LNCaP clone FGC (cell line): ENCODE data around the gene ATP2B2.
"Not testable (repeated sequence)": the region's sequence is repeated elsewhere in the genome, so short reads cannot be mapped to it uniquely, and the experiment has no call there.

ENCODE experiments used
- DNase-seq: peaks from one replicate; pipeline ENCODE4 v3.0.0-alpha.2; 2011; ENCODE audit warnings: low read depth
- H3K4me3 ChIP-seq: 2 replicates; pipeline ENCODE4 v1.5.1; 2011; ENCODE audit warnings: mild to moderate bottlenecking, low read depth, low read length, control low read depth
- CTCF ChIP-seq: IDR thresholded peaks from 2 replicates; pipeline ENCODE4 v1.5.1; 2012; ENCODE audit warnings: mild to moderate bottlenecking; ENCODE audit not compliant: control insufficient read depth, insufficient read depth; ENCODE audit errors: extremely low read depth

The ATP2B2 gene

GRCh38 chr3:10546820-10547263 lies 41.5 kb upstream of the ATP2B2 start:
- no peak for TF ChIP-seq CTCF
- no peak for DNase-seq
- H3K4me3 ChIP-seq, result no peak overlapping the region

DNA sequence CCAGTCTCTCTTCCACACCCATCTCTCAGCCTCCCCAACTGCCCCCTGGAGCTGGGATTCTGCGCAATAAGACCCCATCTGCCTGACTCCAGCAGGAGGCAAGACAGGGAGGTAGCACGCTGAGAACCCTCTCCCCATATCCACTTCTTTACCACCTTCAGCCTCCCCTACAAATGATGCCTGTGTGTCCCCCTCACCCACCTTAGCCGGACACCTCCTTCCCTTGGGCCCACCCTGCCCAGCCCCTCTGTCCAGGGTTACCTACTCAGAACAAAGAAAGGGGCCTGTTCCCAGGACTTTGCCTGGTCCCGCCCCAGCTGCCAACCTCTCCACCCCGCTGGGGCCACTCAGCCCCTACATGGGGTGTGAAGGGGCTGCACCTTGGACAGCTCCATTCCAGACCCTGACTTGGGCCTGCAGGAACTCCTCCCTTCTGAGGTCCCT lies 40.8 kb upstream of the ATP2B2 start:
- H3K4me3 ChIP-seq, result no peak overlapping the region
- DNase-seq, result no peak
- no peak for TF ChIP-seq CTCF

- no peak for TF ChIP-seq CTCF
- no peak for DNase-seq
- H3K4me3 ChIP-seq, result no peak overlapping the region
These were observed 37.1 kb upstream of the ATP2B2 start for GRCh38 chr3:10542518-10542917.

DNA sequence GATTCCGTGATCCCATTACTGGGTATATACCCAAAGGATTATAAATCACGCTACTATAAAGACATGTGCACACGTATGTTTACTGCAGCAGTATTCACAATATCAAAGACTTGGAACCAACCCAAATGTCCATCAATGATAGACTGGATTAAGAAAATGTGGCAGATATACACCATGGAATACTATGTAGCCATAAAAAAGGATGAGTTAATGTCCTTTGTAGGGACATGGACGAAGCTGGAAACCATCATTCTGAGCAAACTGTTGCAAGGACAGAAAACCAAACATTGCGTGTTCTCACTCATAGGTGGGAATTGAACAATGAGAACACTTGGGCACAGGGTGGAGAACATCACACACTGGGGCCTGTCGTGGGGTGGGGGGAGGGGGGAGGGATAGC lies 35.0 kb upstream of the ATP2B2 start:
- DNase-seq, H3K4me3 ChIP-seq: not testable (repeated sequence)

DNA sequence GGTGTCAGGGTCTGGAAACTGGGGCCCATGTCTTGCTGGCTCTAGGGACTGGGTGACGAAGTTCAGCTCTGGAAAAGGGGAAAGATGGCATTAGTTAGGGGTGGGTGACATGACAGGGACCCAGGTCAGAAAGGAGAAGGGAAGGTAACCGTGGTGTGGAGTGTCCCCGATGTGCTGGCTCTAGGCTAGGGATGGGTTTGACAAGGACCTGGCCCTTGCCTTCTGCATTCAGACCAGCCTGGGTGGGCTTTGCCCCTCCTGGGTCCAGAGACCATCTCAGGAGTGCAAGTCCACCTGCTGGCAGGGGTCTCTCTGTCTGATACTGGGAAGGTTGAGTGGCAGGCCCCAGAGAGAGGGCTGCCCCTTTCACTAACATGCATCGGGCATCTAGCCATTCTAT lies 28.7 kb upstream of the ATP2B2 start:
- no peak for DNase-seq
- no peak for TF ChIP-seq CTCF

GRCh38 chr3:10533737-10534023 lies 28.3 kb upstream of the ATP2B2 start:
- DNase-seq, result no peak
- no peak overlapping the region for H3K4me3 ChIP-seq
- TF ChIP-seq CTCF, result no peak

More for the DNA sequence above, 28.7 kb upstream of the ATP2B2 start:
- H3K4me3 ChIP-seq, result no peak overlapping the region

- DNase-seq, result no peak
- no peak for TF ChIP-seq CTCF
These were observed 27.8 kb upstream of the ATP2B2 start for GRCh38 chr3:10532939-10533736.

More at GRCh38 chr3:10532939-10533736, 27.8 kb upstream of the ATP2B2 start:
- no peak overlapping the region for H3K4me3 ChIP-seq
